ENCODE results near the gene NAP1L4.

NAP1L4 gene

GRCh38 chr11:3035333-3035732, 43.2 kb upstream of the NAP1L4 start:
- H3K36me3 ChIP-seq: peaks cover 44 to 86% (median 60%) of the 10 kb centered on the region in 3 donors
- H3K27ac ChIP-seq: no peak overlapping the region
- no peak for TF ChIP-seq CTCF (IDR thresholded peaks at IDR 0.05)
- DNase-seq: no peak
- no peaks in the 10 kb centered on the region for H3K4me1 ChIP-seq
- H3K4me3 ChIP-seq: no peak overlapping the region
- no peaks in the 10 kb centered on the region for H3K9me3 ChIP-seq
- intact Hi-C loops (cut with DNase I; ENCODE audit: low total_unique reads): loop anchor here (5.0 kb wide), 1 partner anchor 187 kb away; no protein-coding TSS in a partner anchor
- no peaks in the 10 kb centered on the region for H3K27me3 ChIP-seq

GRCh38 chr11:3030289-3031070, 38.4 kb upstream of the NAP1L4 start:
- no peak for TF ChIP-seq CTCF (IDR thresholded peaks at IDR 0.05)
- Histone ChIP-seq H3K4me1 (no peaks in the 10 kb centered on the region), H3K36me3 (peaks cover 40 to 86% (median 68%) of the 10 kb centered on the region in 3 donors), H3K27me3 (no peaks in the 10 kb centered on the region), H3K9me3 (no peaks in the 10 kb centered on the region), H3K4me3 (no peak overlapping the region), H3K27ac (no peak overlapping the region)
- intact Hi-C loops (cut with DNase I; ENCODE audit: low total_unique reads): no loop called here
- DNase-seq: no peak

- H3K36me3 ChIP-seq: peaks cover 44 to 86% (median 72%) of the 10 kb centered on the region in 3 donors
- intact Hi-C loops (cut with DNase I; ENCODE audit: low total_unique reads): no loop called here
- H3K27me3 ChIP-seq: no peaks in the 10 kb centered on the region
- H3K4me3 ChIP-seq: no peak overlapping the region
- H3K9me3 ChIP-seq: no peaks in the 10 kb centered on the region
- TF ChIP-seq CTCF (IDR thresholded peaks at IDR 0.05): no peak
- DNase-seq: no peak
- H3K27ac ChIP-seq: no peak overlapping the region
- H3K4me1 ChIP-seq: no peaks in the 10 kb centered on the region
These were observed 36.7 kb upstream of the NAP1L4 start for GRCh38 chr11:3028813-3029212.

GRCh38 chr11:3026803-3027202, 34.7 kb upstream of the NAP1L4 start:
- no peak for DNase-seq
- Histone ChIP-seq H3K9me3 (no peaks in the 10 kb centered on the region), H3K4me3 (no peak overlapping the region), H3K4me1 (peaks cover 0 to 14% (median 10%) of the 10 kb centered on the region in 4 donors), H3K27ac (no peak overlapping the region), H3K27me3 (no peaks in the 10 kb centered on the region), H3K36me3 (peaks cover 44 to 73% (median 60%) of the 10 kb centered on the region in 3 donors)
- TF ChIP-seq CTCF (IDR thresholded peaks at IDR 0.05): no peak
- intact Hi-C loops (cut with DNase I; ENCODE audit: low total_unique reads): no loop called here

- Histone ChIP-seq H3K27me3 (no peaks in the 10 kb centered on the region), H3K27ac (no peak overlapping the region), H3K36me3 (peaks cover 49 to 65% (median 57%) of the 10 kb centered on the region in 3 donors), H3K4me3 (no peak overlapping the region), H3K9me3 (no peaks in the 10 kb centered on the region), H3K4me1 (peaks cover 0 to 25% (median 10%) of the 10 kb centered on the region in 4 donors)
- TF ChIP-seq CTCF (IDR thresholded peaks at IDR 0.05): no peak
- intact Hi-C loops (cut with DNase I; ENCODE audit: low total_unique reads): no loop called here
- DNase-seq: no peak
These were observed 30.9 kb upstream of the NAP1L4 start for GRCh38 chr11:3022982-3023381.

Measured in tibial artery (tissue), 4 donors.